WTC11 (cell line): ENCODE measurements around the gene HDGFL3.

Source experiments
- CREB1 ChIP-seq: sonication (generic); formaldehyde crosslinking; IDR thresholded peaks from 2 replicates; pipeline ENCODE4 v1.8.0; 2023; ENCODE audit warnings: mild to moderate bottlenecking, missing genetic modification reagents
- CTCF ChIP-seq: fragments of 200-600 bp; IDR thresholded peaks from 2 replicates; pipeline ENCODE4 v1.8.0; 2022; ENCODE audit warnings: antibody characterized with exemption
- FOXK1 ChIP-seq: sonication (generic); formaldehyde crosslinking; IDR thresholded peaks from 2 replicates; pipeline ENCODE4 v1.8.0; 2022; ENCODE audit warnings: mild to moderate bottlenecking, moderate library complexity, missing genetic modification reagents
- MAX ChIP-seq: sonication (generic); formaldehyde crosslinking; IDR thresholded peaks from 2 replicates; pipeline ENCODE4 v1.8.0; 2022; ENCODE audit warnings: mild to moderate bottlenecking, missing genetic modification reagents

- TF ChIP-seq CREB1 (CRISPR knock-in tag) (no peak), FOXK1 (CRISPR knock-in tag) (no peak), CTCF (no peak), MAX (CRISPR knock-in tag) (no peak)
Measured at GRCh38 chr15:83155942-83156341, 51.7 kb downstream of the HDGFL3 start.
